AG04450 (cell line): ENCODE results near the gene CLDN7. TPM values are rescaled to one million over a fixed set of nuclear protein-coding genes. Genes with fewer than 3 reads are reported as not detected.

Experiments
- CTCF ChIA-PET: fragments of 300-600, 350-600 bp; formaldehyde crosslinking; extraction: SDS; loops from one replicate; lab custom pipeline; 2022; ENCODE audit warnings: antibody characterized with exemption, inconsistent platforms; lab: Charles Lee
- POLR2A ChIA-PET: fragments of 350-600 bp; formaldehyde crosslinking; extraction: SDS; loops from one replicate; lab custom pipeline; 2021; ENCODE audit warnings: antibody characterized with exemption, inconsistent platforms; lab: Yijun Ruan, JAX
- DNase-seq: peaks from one replicate; pipeline ENCODE4 v3.0.0-alpha.2; 2011; ENCODE audit warnings: low read depth, low spot score
- H3K27ac ChIP-seq: one replicate; pipeline ENCODE4 v1.5.1; 2012; ENCODE audit warnings: low read depth, low read length, control low read depth
- H3K27me3 ChIP-seq: one replicate; pipeline ENCODE4 v1.6.0; 2012; ENCODE audit warnings: low read length; ENCODE audit not compliant: control insufficient read depth, insufficient read depth
- H3K4me3 ChIP-seq: 2 replicates; pipeline ENCODE4 v1.5.1; 2011; ENCODE audit warnings: mild to moderate bottlenecking, low read depth, low read length, control low read depth
- H3K9me3 ChIP-seq: 2 replicates; pipeline ENCODE4 v1.5.1; 2012; ENCODE audit warnings: low read length; ENCODE audit not compliant: control insufficient read depth, insufficient read depth
- CTCF ChIP-seq: IDR thresholded peaks from 2 replicates; pipeline ENCODE4 v1.5.1; 2011; ENCODE audit warnings: low read depth, low read length, control low read depth, inconsistent platforms
- polyA plus RNA-seq: library from polyadenylated mRNA; depleted of rRNA; stranded (reverse); fragments of >200 nt; gene quantifications from 2 replicates; pipeline ENCODE4 v1.2.3, GENCODE V29; 2011

The CLDN7 gene
- polyA plus RNA-seq, 1 experiment, result 0.84 TPM

GRCh38 chr17:7292729-7293128 lies 30.5 kb upstream of the CLDN7 start:
- no peak for TF ChIP-seq CTCF
- Histone ChIP-seq H3K4me3 (no peak overlapping the region), H3K9me3 (peaks cover 4% of the 10 kb centered on the region; the same call in 1 of the 2 replicates), H3K27ac (no peak overlapping the region), H3K27me3 (peaks cover 57% of the 10 kb centered on the region)
- ChIA-PET POLR2A (interaction anchor here (0.5 kb wide), 1 partner anchor 358 kb away, joined by 3 read pairs; the partner anchor contains the start of gene ATP1B2), CTCF (interaction anchor here (0.6 to 0.7 kb wide), 2 partner anchors 10 to 61 kb away, joined by 3 to 6 read pairs; no protein-coding TSS in a partner anchor)
- DNase-seq, result no peak

- ChIA-PET CTCF (interaction anchor here (0.6 to 1.0 kb wide), 2 partner anchors 9 to 61 kb away, joined by 3 to 6 read pairs; no protein-coding TSS in a partner anchor), POLR2A (interaction anchor here (0.5 kb wide), 1 partner anchor 358 kb away, joined by 3 read pairs; the partner anchor contains the start of gene ATP1B2)
- Histone ChIP-seq H3K9me3 (peaks cover 4% of the 10 kb centered on the region; the same call in 1 of the 2 replicates), H3K27ac (no peak overlapping the region), H3K27me3 (peaks cover 63% of the 10 kb centered on the region), H3K4me3 (no peak overlapping the region)
- DNase-seq, result no peak
- no peak for TF ChIP-seq CTCF
These were observed 29.9 kb upstream of the CLDN7 start for GRCh38 chr17:7292194-7292593.

- ChIA-PET CTCF (no interaction called here), POLR2A (no interaction called here)
- DNase-seq, result no peak
- TF ChIP-seq CTCF, result no peak
- Histone ChIP-seq H3K4me3 (no peak overlapping the region), H3K9me3 (peaks cover 4% of the 10 kb centered on the region; the same call in 1 of the 2 replicates), H3K27ac (no peak overlapping the region), H3K27me3 (peaks cover 68% of the 10 kb centered on the region)
These were observed 28.4 kb upstream of the CLDN7 start for GRCh38 chr17:7290685-7291084.

- H3K27me3 ChIP-seq, result peaks cover 72% of the 10 kb centered on the region
- H3K9me3 ChIP-seq, result peaks cover 4% of the 10 kb centered on the region; the same call in 1 of the 2 replicates
- CTCF ChIA-PET, result no interaction called here
- TF ChIP-seq CTCF, result no peak
- no peak overlapping the region for H3K27ac ChIP-seq
- DNase-seq, result no peak
- H3K4me3 ChIP-seq, result no peak overlapping the region
- POLR2A ChIA-PET, result interaction anchor here (0.6 kb wide), 1 partner anchor 238 kb away, joined by 3 read pairs; no protein-coding TSS in a partner anchor
These were observed 27.9 kb upstream of the CLDN7 start for GRCh38 chr17:7290166-7290565.

- ChIA-PET POLR2A (interaction anchor here (0.6 kb wide), 1 partner anchor 237 kb away, joined by 3 read pairs; no protein-coding TSS in a partner anchor), CTCF (interaction anchor here (0.6 kb wide), 1 partner anchor 244 kb away, joined by 6 read pairs; no protein-coding TSS in a partner anchor)
- Histone ChIP-seq H3K4me3 (no peak overlapping the region), H3K27me3 (peaks cover 77% of the 10 kb centered on the region), H3K9me3 (no peaks in the 10 kb centered on the region; the same call in 1 of the 2 replicates), H3K27ac (no peak overlapping the region)
- DNase-seq, result no peak
- TF ChIP-seq CTCF, result no peak
These were observed 27.2 kb upstream of the CLDN7 start for GRCh38 chr17:7289256-7290032.
